Tibial nerve (tissue), 3 donors: ENCODE results near the gene PRKCH.

Experiments used
- CTCF ChIP-seq, 5 experiments: fragments of 200-600 bp in 3 of 5; fragments of 450-650 bp in 2 of 5; sonication (generic) in 3 of 5; IDR thresholded peaks; one replicate each; pipeline ENCODE4 v1.5.1; 2016 to 2019; ENCODE audit warnings: antibody characterized with exemption in 5 of 5, mild to moderate bottlenecking in 3 of 5, moderate library complexity in 2 of 5
- POLR2A ChIP-seq, 2 donors: fragments of 450-650 bp; IDR thresholded peaks; one replicate each; pipeline ENCODE4 v1.6.1; 2017; ENCODE audit warnings: antibody characterized with exemption in 2 of 2, mild to moderate bottlenecking in 2 of 2, moderate library complexity in 2 of 2

DNA sequence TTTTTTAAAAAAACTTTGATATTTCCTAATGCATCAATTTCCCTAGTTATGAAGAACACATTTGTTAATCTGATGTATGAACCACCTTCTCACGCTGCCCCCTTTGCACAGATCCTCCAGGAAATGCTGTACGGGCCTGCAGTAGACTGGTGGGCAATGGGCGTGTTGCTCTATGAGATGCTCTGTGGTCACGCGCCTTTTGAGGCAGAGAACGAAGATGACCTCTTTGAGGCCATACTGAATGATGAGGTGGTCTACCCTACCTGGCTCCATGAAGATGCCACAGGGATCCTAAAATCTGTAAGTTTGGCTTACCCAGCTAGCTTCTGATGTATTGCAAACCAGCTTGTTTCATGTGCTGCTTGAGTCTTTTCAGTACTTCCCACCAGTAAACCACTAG, 208.9 kb downstream of the PRKCH start:
- no peak for TF ChIP-seq CTCF (IDR thresholded peaks at IDR 0.05)
- TF ChIP-seq POLR2A (IDR thresholded peaks at IDR 0.05) = no peak
